22Rv1 (cell line): ENCODE measurements around the gene PREX1.

ENCODE experiments used
- H3K27ac ChIP-seq: fragments of 450-650 bp; 2 replicates; pipeline ENCODE4 v1.5.1; 2017
- CTCF ChIP-seq: fragments of 450-650 bp; IDR thresholded peaks from 2 replicates; pipeline ENCODE4 v1.5.1; 2017; ENCODE audit warnings: mild to moderate bottlenecking
- ZFX ChIP-seq: fragments of 450-650 bp; IDR thresholded peaks from 2 replicates; pipeline ENCODE4 v1.6.1; 2017; ENCODE audit warnings: antibody characterized with exemption, borderline replicate concordance

Gene PREX1

GRCh38 chr20:48801197-48801596, 26.6 kb downstream of the PREX1 start:
- no peak overlapping the region for H3K27ac ChIP-seq
- TF ChIP-seq CTCF (no peak), ZFX (no peak)

- no peak overlapping the region for H3K27ac ChIP-seq
- TF ChIP-seq ZFX = no peak
- TF ChIP-seq CTCF = no peak
Measured at GRCh38 chr20:48800177-48800576, 27.6 kb downstream of the PREX1 start.

GRCh38 chr20:48799328-48800105, 28.3 kb downstream of the PREX1 start:
- H3K27ac ChIP-seq = no peak overlapping the region
- TF ChIP-seq ZFX = no peak
- TF ChIP-seq CTCF = no peak

- TF ChIP-seq ZFX (no peak), CTCF (no peak)
- H3K27ac ChIP-seq = no peak overlapping the region
Measured at GRCh38 chr20:48797850-48798747, 29.7 kb downstream of the PREX1 start.

GRCh38 chr20:48797275-48797825, 30.4 kb downstream of the PREX1 start:
- no peak overlapping the region for H3K27ac ChIP-seq
- no peak for TF ChIP-seq ZFX
- no peak for TF ChIP-seq CTCF

- no peak overlapping the region for H3K27ac ChIP-seq
- TF ChIP-seq CTCF (no peak), ZFX (no peak)
Measured at GRCh38 chr20:48795732-48796131, 32.1 kb downstream of the PREX1 start.
